Inferior parietal cortex (tissue), 1 donor: ENCODE results near the gene STON2.
"Not testable (repeated sequence)": the region's sequence is repeated elsewhere in the genome, so short reads cannot be mapped to it uniquely, and the experiment has no call there.

Experiments
- DNase-seq: peaks from one replicate; pipeline ENCODE4 v3.0.0-alpha.2; 2016; ENCODE audit errors: extremely low spot score

The STON2 gene

DNA sequence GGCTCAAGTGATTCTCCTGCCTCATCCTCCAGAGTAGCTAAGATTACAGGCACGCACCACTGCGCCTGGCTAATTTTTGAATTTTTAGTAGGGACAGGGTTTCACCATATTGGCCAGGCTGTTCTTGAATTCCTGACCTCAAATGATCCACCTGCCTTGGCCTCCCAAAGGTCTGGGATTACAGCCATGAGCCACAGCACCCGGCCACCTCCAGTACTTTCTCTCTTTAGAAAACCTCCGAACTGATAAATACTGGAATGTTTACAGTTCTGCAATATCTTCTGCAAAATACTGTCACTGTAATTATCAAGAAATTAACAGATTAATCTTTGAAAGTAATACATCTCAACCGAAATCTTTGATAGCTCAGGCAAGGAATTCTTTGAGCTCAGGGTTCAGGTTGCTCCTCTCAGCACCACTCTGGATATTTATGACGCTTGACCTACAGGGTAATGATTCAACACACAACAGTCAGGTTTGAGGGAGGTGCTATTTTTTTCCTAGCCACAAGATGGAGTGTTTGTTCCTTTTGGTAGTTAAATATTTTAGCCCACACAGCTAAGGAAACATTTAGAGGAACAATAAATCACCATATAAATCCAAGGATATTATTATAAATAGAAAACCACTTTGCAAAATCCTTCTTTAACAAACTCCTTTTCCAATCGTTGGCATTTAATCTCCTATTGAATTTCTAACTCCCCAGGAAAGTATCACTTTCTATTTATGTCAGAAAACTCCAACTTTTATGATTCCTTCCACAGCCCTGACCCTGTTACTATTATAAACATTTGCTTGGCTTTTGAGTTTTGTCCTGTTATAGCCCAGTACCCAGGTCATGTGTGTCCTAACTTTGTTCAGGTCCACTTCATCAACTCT is 130.8 kb downstream of the STON2 start:
- peak; percentile 82 for DNase-seq

DNA sequence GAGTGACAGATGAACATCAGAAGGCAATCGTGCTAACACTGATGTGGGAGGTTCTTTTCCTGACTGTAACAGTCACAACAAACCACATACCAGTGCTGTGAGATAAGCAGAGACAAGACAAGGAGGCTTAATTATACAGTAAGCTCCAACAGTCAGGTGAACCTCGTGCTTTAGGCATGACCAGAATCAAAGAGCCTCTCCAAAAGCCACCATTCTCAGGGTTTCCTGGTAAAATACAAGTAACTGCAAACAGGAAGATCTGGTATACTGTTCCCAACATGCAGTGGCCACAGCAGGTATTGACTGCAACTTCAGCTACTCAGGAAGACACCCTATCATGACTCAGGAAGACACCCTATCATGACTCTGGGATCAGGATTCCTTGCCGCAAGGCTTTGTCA is 132.1 kb downstream of the STON2 start:
- no peak for DNase-seq

DNA sequence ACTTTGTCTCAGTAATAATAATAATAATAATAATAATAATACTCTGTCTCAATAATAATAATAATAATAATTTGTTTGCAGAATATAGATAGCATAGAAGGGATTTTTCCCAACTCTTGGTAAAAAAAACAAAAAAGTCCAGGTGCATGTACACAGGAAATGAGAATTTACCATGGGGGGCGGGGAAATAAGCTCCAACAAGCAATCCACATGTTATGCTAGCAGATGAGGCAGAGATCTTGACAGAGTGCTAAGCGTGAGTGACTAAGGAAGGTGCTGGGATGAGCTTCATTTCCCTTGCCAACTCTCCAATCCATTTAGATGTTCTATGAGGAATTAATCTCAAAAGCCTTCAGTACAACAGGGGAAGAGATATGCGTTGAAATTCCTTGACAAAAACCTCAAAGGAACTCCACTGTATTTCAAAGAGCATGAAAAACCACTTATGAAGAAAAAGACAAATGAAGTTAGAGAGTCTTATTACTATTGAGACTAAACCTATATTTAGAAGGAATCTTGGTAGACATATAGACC is 134.4 kb downstream of the STON2 start:
- no peak for DNase-seq

DNA sequence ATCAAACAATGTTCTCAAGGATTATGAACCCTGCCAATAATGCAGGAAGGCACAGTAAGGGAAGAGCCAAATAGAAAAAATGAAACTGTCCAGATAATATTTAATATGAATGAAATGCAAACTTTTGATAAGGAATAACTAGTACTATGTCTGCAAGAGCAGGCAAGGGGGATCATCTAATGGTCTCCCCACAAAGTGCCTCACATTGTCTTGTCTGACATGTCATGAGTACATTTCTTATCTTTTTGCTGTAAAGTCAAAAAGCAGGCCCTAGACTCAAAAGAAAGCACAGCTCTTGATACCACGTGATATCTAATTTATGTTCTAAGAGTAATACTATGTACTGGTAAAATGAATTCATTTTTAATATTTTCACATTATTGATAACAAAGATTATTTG is 135.5 kb downstream of the STON2 start:
- no peak for DNase-seq

DNA sequence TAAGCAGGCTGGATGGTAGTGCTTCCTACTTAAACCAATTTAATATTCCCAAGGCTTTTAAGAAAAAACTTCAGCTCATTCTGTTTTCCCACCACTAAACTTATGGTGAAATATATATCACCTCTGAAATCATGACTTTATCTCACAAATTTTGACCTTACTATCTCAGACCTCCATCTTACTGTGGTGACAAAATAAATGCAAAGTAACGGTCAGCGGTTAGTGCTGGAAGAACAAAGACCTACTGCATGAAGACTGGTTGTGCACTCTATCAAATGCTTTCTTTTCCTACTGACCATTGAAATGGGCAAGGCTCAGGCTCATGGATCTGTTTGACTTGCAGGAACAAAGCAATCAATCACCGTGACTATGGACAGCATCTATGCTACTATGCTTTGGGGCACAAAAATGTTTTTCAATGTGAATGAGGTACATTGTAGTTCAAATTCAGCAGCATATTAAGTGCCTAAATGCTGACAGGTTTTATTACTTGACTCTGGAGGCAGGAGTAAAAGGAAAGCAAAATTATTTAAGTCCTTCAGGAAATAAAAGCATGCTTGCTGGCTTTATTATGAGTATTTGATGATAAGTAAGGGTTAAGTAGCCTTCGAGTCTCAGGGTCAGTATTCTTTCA is 136.2 kb downstream of the STON2 start:
- DNase-seq, result no peak

DNA sequence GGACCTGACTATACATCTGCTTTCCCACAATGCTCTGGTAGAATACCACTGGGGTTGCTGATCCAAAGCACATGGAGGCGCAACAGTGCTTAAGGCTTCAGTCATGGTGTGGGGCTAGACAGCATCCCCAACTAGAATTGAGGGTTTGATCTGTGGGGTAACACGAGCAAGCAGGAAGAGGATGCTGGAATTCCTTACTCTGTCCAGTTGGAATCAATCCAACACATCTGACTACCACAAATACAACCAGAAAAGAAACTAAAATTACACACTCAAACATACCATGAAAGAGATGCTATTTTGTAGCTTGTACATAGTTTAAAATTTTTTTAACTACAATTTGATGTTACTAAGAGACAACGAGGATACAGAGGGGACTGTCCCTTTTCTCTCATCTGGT is 138.9 kb downstream of the STON2 start:
- no peak for DNase-seq

DNA sequence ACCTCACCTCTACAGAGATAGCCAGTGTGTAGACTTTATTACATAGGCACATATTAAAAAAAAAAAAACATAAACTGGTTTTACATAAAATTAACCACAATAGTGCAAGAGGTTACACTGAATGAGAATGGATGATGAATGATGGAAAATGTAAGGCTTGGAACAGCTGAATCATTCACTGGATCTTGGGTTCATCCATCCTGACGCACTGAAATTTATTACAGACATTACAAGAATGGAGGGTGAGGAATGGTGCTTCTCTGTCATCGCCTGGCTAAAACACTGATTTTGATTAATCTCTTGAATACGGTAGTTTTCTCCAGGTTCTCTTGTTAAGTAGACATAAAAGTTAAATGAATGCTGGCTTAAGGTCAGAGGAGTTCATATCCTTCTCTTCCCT is 139.4 kb downstream of the STON2 start:
- DNase-seq, result no peak

DNA sequence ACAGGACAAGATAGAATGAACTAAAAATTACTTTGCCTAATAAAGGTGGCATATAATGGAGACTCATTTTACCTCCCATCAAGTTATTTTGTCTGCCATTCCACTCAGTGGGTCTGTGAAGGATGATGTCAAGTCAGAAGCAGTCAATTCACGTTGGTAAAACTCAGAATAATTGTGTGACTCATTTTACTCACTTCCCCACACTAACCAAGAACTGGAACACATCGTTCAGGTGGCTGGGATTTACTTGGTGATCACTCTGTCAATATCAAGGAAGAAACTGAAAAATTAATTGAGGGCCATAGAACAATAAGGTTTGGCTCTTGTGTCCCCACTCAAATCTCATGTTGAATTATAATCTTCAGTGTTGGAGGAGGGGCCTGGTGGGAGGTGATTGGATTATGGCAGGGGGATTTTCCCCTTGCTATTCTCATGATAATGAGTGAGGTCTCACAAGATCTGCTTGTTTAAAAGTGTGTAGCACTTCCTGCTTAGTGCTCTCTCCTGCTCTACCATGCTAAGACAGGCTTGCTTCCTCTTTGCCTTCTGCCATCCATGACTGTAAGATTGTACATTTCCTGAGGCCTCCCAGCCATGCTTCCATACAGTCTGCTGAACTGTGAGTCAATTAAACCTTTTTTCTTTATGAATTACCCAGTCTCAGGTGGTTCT is 143.7 kb downstream of the STON2 start:
- no peak for DNase-seq

DNA sequence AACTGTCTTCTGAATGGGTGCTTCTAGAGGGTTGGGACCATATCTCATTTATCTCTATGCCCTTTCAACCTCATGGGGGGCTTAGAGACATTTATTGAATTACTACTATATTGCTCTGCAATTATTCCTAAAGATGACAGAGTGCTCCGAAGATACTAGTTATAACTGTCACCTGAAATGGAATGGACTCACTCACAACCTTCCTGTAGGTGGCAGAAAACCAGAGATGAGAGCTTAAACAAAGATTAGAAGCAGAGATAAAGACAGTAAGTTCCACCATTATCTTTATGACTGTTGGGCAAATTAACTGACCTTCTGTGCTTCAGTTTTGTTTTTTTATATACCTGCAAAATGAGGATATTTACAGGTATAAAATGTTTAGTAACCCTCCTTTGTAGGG is 147.8 kb downstream of the STON2 start:
- no peak for DNase-seq

DNA sequence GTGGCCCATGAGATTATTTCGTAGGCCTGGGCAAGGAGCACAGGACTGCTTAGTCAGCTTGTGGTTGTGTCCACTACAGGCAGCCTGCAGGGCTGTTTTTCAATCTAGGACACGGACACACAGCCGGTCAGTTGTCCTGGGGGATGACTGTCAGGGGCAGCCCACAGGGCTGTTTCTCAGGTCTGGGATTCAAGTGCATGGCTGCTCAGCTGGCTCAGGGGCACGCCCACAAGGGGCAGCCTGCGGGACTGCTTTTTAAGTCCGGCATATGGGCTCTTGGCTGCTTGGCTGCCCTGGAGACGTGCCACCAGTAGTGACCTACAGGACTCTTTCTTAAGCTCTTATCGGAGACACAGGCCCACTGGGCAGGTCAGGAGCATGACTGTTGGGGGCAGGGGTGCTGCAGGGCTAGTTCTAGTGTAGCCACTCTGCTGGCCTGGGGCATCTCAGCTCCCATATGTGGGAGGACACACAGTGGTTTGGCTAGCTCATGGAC is 152.8 kb downstream of the STON2 start:
- DNase-seq, result no peak

DNA sequence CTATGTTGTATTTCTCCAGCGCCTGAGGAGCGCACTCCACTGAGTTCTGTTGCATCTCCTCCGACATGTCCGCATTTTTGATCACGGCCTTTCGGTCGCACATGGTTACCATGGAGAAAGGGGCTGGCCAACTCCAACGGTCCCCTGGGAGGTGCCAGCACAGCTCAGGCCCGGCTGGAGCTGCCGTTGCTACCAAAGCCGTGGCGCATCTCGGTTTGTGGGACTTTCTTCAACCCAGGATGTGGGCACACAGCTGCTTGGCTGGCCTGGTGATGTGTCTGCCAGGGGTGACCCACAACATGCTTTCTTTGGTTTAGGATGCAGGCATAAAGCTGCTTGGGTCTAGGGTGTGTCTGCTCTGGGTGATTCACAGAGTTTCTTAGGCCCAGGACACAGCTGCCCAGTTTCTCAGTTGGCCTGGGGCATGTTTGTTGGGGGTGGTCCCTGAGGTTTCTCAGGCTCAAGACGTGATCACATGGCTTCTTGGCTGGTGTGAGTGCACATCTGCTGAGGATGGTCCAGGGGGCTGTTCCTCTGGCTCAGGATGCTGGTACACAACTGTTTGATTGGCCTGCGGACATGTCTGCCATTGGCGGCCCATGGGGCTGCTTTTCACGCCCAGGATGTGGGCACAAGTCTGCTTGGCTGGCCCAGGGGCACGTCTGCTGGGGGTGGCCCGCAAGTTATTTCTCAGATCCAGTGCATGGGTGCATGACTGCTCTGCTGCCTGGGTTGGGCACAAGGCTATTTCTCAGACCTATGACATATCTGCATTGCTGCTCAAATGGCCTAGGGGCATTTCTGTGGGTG is 153.5 kb downstream of the STON2 start:
- no peak for DNase-seq

DNA sequence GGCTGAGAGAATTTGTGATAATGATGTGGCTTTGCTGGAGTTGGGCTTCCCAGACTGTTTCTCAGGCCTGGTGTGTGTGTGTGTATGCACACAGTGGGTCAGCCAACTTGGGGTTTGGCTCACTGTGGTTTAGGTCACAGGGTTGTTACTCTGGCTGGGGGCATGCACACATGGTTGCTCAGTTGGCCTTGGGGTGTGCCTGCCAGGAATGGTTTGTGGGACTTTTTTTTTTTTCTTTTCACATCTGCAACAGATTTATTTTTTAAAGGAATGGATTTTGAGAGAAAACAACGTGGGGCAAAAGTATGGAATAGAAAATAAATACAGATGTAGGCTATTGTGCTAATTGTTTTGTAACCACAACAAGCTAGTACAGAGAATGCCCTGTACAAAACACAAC is 154.4 kb downstream of the STON2 start:
- no peak for DNase-seq

DNA sequence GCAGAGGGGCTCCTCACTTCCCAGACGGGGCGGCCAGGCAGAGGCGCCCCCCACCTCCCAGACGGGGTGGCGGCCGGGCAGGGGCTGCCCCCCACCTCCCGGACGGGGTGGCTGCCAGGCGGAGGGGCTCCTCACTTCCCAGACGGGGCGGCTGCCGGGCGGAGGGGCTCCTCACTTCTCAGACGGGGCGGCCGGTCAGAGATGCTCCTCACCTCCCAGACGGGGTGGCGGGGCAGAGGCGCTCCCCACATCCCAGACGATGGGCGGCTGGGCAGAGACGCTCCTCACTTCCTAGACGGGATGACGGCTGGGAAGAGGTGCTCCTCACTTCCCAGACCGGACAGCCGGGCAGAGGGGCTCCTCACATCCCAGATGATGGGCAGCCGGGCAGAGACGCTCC is 155.7 kb downstream of the STON2 start:
- not testable (repeated sequence) for DNase-seq

DNA sequence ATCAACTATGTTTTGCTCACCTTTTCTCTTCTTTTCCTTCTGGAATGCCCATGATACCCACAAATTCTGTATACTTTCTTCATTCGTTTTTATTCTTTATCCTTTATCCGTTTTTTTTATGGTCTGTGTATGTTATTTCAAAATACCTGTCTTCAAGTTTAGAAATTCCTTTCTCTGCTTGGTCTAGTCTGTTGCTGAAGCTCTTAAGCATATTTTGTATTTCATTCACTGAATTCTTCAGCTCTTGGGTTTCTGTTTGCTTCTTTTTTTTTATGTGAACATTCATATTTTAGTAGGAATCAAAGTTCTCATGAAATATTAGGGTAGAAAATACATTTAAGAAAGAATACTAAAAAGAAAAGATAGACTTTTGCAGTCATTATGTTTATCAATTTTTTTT is 156.6 kb downstream of the STON2 start:
- DNase-seq, result no peak

DNA sequence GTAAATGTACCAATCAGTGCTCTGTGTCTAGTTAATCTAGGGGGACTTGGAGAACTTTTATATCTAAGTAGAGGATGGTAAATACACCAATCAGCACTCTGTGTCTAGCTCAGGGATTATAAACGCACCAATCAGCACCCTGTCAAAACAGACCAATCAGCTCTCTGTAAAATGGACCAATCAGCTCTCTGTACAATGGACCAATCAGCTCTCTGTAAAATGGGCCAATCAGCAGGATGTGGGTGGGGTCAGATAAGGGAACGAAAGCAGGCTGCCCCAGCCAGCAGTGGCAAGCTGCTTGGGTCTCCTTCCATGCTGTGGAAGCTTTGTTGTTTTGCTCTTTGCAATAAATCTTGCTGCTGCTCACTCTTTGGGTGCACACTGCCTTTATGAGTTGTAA is 163.3 kb downstream of the STON2 start:
- DNase-seq, result not testable (repeated sequence)

DNA sequence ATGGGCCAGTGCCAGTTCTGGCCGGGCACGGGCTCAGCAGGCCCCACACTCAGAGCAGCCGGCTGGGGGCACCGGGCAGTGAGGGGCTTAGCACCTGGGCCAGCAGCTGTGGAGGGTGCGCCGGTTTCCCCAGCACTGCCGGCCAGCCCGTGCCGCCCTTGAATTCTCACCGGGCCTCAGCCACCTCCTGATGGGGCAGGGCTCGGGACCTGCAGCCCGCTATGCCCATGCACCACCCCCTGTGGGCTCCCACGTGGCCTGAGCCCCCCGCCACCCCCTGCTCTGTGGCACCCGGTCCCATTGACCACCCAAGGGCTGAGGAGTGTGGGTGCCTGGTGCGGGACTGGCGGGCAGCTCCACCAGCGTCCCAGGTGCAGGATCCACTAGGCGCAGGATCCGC is 164.0 kb downstream of the STON2 start:
- DNase-seq, result no peak

DNA sequence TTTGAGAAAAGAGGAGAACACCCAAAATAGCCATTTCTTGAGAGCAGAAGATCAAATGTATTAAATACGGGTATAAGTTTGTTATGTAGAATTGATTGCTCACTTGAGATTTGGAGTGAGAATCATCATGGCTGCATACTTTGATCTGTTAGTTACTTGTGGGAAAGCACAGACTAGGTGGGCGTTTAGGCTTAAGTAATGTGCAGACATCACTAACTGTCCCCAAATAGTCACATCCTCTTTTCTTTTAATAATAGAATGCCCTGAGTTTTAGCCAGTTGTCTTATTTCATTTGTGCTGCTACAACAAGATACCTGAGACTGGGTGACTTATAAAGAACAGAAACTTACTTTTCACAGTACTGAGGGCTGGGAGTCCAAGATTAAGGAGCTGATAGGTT is 165.0 kb downstream of the STON2 start:
- no peak for DNase-seq

DNA sequence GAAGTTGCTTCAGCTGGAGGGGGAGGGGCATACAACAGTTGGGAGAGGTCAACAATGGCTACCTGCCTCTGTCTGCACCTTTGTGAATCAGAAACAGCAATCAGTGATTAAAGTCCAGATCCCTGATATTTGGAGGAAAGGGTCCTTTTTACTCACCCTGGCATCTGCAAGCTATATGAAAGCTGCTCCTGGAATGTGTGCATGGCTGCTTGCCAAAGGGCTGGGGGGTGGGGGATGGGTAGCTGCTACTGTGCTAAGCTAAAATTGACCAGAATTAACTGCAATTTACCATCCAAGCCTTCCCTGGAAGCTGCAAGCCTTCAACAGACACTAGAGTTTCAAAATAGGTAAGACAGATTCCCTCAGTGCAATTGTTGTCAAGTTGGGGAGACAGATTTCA is 165.8 kb downstream of the STON2 start:
- no peak for DNase-seq

DNA sequence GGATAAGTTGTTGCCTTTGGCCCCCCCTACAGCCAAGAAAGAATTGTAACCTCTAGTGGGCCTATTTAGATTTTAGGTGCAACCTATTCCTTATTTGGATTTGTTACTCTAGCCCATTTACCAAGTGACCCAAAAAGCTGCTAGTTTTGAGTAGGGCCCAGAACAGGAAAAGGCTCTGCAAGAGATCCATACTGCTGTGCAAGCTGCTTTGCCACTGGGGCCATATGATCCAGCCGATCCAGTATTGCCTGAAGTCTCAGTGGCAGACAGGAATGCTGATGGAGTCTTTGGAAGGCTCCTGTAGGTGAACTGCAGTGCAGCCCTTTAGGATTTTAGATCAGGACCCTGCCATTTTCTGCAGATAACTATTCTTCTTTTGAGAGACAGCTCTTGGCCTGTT is 166.5 kb downstream of the STON2 start:
- DNase-seq, result no peak

DNA sequence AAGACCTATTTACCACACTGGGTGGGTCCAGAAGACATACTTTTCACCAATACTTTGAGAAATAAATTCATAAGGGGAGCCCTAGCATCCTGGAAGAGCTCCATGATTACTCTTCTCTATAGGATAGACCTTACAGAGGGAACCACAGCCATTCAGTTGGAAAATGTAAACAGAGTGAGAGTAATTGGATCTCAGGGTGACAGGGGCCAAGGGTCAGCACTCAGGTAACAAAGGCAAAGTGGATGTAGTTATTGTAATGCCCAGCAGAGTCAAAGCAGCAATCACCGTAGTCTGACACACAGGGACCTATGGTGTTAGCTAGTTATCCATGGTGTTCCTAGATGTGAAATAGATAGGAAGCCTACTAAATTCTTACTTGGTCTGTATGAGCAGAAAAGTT is 168.6 kb downstream of the STON2 start:
- DNase-seq, result no peak

DNA sequence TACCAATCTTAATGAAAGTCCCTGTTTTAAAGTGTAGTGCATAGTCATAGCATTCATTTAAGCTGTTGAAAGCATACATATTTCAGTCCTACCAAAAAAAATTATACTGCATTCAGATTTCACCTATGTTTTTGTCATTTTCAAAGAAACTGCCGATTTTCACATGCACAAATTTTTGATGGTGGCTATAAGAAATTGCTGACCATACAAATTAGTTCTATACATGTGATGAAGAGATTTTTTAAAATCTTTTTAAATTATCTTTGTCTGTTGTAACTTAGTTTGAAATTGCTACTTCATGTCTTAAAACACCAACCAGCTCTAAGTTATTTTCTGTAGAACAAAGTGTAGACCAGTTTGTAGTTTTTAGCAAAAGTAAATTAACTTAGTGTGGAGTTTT is 175.9 kb downstream of the STON2 start:
- no peak for DNase-seq

DNA sequence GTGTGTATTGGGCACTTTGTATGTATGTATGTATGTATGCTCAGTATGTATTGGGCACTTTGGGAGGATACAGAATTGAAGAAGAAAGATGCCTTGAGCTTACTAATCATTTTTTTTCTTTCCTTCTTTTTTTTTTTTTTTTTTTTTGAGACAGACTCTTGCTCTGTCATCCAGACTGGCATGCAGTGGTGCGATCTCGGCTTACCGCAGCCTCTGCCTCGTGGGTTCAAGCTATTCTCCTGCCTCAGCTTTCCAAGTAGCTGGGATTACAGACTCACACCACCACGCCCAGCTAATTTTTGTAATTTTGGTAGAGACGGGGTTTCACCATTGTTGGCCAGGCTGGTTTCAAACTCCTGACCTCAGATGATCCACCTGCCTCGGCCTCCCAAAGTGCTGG is 176.3 kb downstream of the STON2 start:
- not testable (repeated sequence) for DNase-seq
